H1 (cell line): ENCODE measurements around the gene CD99. TPM values are rescaled to one million over a fixed set of nuclear protein-coding genes. Genes with fewer than 3 reads are reported as not detected.
"Not testable (repeated sequence)": the region's sequence is repeated elsewhere in the genome, so short reads cannot be mapped to it uniquely, and the experiment has no call there.

Experiments
- CTCF ChIA-PET: fragments of 300-600 bp; sonication (Branson Sonifier 250); formaldehyde crosslinking; loops from one replicate; lab custom pipeline; 2021; ENCODE audit not compliant: partially characterized antibody; lab: Charles Lee
- POLR2A ChIA-PET: fragments of 300-600 bp; sonication (Branson Sonifier 250); formaldehyde crosslinking; loops from one replicate; lab custom pipeline; 2021; ENCODE audit warnings: inconsistent platforms; ENCODE audit not compliant: partially characterized antibody; lab: Charles Lee
- DNase-seq, 2 experiments: peaks; one replicate each; pipeline versions ENCODE4 v3.0.0 to v3.0.0-alpha.2; 2010 to 2022; ENCODE audit warnings: low spot score in 2 of 2, low read depth in 1 of 2, mixed read lengths in 1 of 2
- FAIRE-seq: peaks from 2 replicates; lab custom pipeline; 2011; peaks lifted over from hg19 to GRCh38; lab: Jason Lieb, UNC
- H2AFZ ChIP-seq: 2 replicates; pipeline ENCODE4 v1.8.1; 2012; ENCODE audit warnings: low read length, inconsistent platforms
- H2AK5ac ChIP-seq: 2 replicates; pipeline ENCODE4 v1.6.1; 2013; ENCODE audit warnings: low read depth, low read length
- H2BK120ac ChIP-seq: replicated peaks from 2 replicates; pipeline ENCODE3; 2013; ENCODE audit warnings: low read depth, low read length, inconsistent platforms
- H2BK12ac ChIP-seq: 2 replicates; pipeline ENCODE4 v1.6.1; 2013; ENCODE audit warnings: low read depth, low read length
- H2BK15ac ChIP-seq: 2 replicates; pipeline ENCODE4 v1.6.1; 2013; ENCODE audit warnings: low read length
- H2BK20ac ChIP-seq: 2 replicates; pipeline ENCODE4 v1.6.1; 2013; ENCODE audit warnings: low read length
- H2BK5ac ChIP-seq: 2 replicates; pipeline ENCODE4 v1.6.1; 2013; ENCODE audit warnings: low read depth, low read length
- H3K14ac ChIP-seq: 2 replicates; pipeline ENCODE4 v1.6.1; 2013; ENCODE audit warnings: inconsistent platforms; ENCODE audit not compliant: insufficient read length
- H3K18ac ChIP-seq: 2 replicates; pipeline ENCODE4 v1.6.1; 2013; ENCODE audit warnings: low read length; ENCODE audit errors: extremely low read depth
- H3K23ac ChIP-seq: 2 replicates; pipeline ENCODE4 v1.6.1; 2013; ENCODE audit warnings: inconsistent platforms; ENCODE audit not compliant: insufficient read length
- H3K23me2 ChIP-seq: 2 replicates; pipeline ENCODE4 v1.6.1; 2013; ENCODE audit warnings: low read depth, low read length
- H3K27ac ChIP-seq: 2 replicates; pipeline ENCODE4 v1.6.1; 2011; ENCODE audit warnings: low read depth, low read length, inconsistent platforms
- H3K27me3 ChIP-seq, 4 experiments: replicated peaks in 1 of 4; 1 replicate in 1 of 4; 2 replicates in 3 of 4; pipeline versions ENCODE4 v1.6.1 to v1.8.1; 2011 to 2013; ENCODE audit warnings: low read length in 3 of 4, mild to moderate bottlenecking in 3 of 4, inconsistent platforms in 2 of 4, mixed read lengths in 2 of 4, moderate library complexity in 1 of 4; ENCODE audit not compliant: control insufficient read depth in 3 of 4, insufficient read depth in 3 of 4; ENCODE audit errors: extremely low read depth in 1 of 4
- H3K36me3 ChIP-seq, 4 experiments: 2 replicates each; pipeline versions ENCODE4 v1.6.1 to v1.8.1; 2011 to 2013; ENCODE audit warnings: mild to moderate bottlenecking in 4 of 4, low read length in 3 of 4, moderate library complexity in 2 of 4, control low read depth in 1 of 4, inconsistent platforms in 1 of 4; ENCODE audit not compliant: insufficient read depth in 4 of 4, control insufficient read depth in 2 of 4
- H3K4ac ChIP-seq: replicated peaks from 2 replicates; pipeline ENCODE3; 2013; ENCODE audit warnings: low read length, low read depth, mixed read lengths, inconsistent platforms; ENCODE audit not compliant: insufficient read length
- H3K4me1 ChIP-seq, 4 experiments: replicated peaks in 1 of 4; 1 replicate in 1 of 4; 2 replicates in 3 of 4; pipeline versions ENCODE4 v1.6.1 to v1.8.1; 2011 to 2013; ENCODE audit warnings: low read length in 3 of 4, inconsistent platforms in 2 of 4, mixed read lengths in 1 of 4; ENCODE audit not compliant: insufficient read depth in 4 of 4, control insufficient read depth in 3 of 4
- H3K4me2 ChIP-seq, 2 experiments: 2 replicates each; pipeline versions ENCODE4 v1.6.1 to v1.8.1; 2011 to 2013; ENCODE audit warnings: low read depth in 2 of 2, low read length in 2 of 2, control low read depth in 1 of 2, inconsistent platforms in 1 of 2, mild to moderate bottlenecking in 1 of 2; ENCODE audit not compliant: insufficient read depth in 1 of 2
- H3K4me3 ChIP-seq, 4 experiments: fragments of 200-600, 300-600 bp in 1 of 4; sonication (generic), shearing (Covaris generic), sonication (Bioruptor Twin) in 1 of 4; 2 replicates each; pipeline versions ENCODE4 v1.5.1 to v1.8.1; 2011 to 2016; ENCODE audit warnings: low read length in 4 of 4, low read depth in 3 of 4, control low read depth in 2 of 4, inconsistent platforms in 2 of 4, mild to moderate bottlenecking in 2 of 4, mixed read lengths in 1 of 4, moderate library complexity in 1 of 4; ENCODE audit not compliant: insufficient read depth in 2 of 4; ENCODE audit errors: extremely low read depth in 1 of 4
- H3K56ac ChIP-seq: replicated peaks from 2 replicates; pipeline ENCODE3; 2013; ENCODE audit warnings: low read depth, mild to moderate bottlenecking, mixed read lengths, low read length, inconsistent platforms; ENCODE audit not compliant: insufficient read length
- H3K79me1 ChIP-seq: 2 replicates; pipeline ENCODE4 v1.6.1; 2013; ENCODE audit warnings: low read depth, low read length, control low read depth
- H3K79me2 ChIP-seq, 2 experiments: 2 replicates each; pipeline versions ENCODE4 v1.6.1 to v1.8.1; 2012 to 2013; ENCODE audit warnings: low read length in 2 of 2, mild to moderate bottlenecking in 2 of 2, inconsistent platforms in 1 of 2; ENCODE audit not compliant: insufficient read depth in 2 of 2, control insufficient read depth in 1 of 2
- H3K9ac ChIP-seq, 4 experiments: replicated peaks in 1 of 4; 1 replicate in 1 of 4; 2 replicates in 3 of 4; pipeline versions ENCODE4 v1.6.1 to v1.8.1; 2011 to 2013; ENCODE audit warnings: low read depth in 3 of 4, low read length in 3 of 4, control low read depth in 2 of 4, mild to moderate bottlenecking in 2 of 4, moderate library complexity in 2 of 4, inconsistent platforms in 1 of 4; ENCODE audit errors: extremely low read depth in 1 of 4
- H3K9me3 ChIP-seq, 2 experiments: 2 replicates each; pipeline versions ENCODE4 v1.6.1 to v1.8.1; 2012 to 2013; ENCODE audit warnings: mild to moderate bottlenecking in 2 of 2, moderate library complexity in 2 of 2, control low read depth in 1 of 2, inconsistent platforms in 1 of 2, low read depth in 1 of 2, low read length in 1 of 2, mixed read lengths in 1 of 2; ENCODE audit not compliant: insufficient read depth in 2 of 2
- H4K20me1 ChIP-seq, 2 experiments: replicated peaks in 1 of 2; 2 replicates each; pipeline versions ENCODE3 to v1.8.1; 2011 to 2013; ENCODE audit warnings: inconsistent platforms in 2 of 2, low read length in 2 of 2, mild to moderate bottlenecking in 1 of 2; ENCODE audit not compliant: insufficient read depth in 2 of 2, control insufficient read depth in 1 of 2
- H4K5ac ChIP-seq: 2 replicates; pipeline ENCODE4 v1.6.1; 2013; ENCODE audit warnings: low read length, low read depth, mixed read lengths, inconsistent platforms; ENCODE audit not compliant: insufficient read length
- H4K8ac ChIP-seq: 2 replicates; pipeline ENCODE4 v1.8.0; 2013; ENCODE audit warnings: mild to moderate bottlenecking, moderate library complexity, low read length, inconsistent platforms; ENCODE audit not compliant: insufficient read depth; ENCODE audit errors: extremely low read depth
- H4K91ac ChIP-seq: replicated peaks from 2 replicates; pipeline ENCODE3; 2013; ENCODE audit warnings: low read length, mixed read lengths, inconsistent platforms; ENCODE audit not compliant: insufficient read length
- WGBS, 2 experiments: shearing (Covaris generic) in 1 of 2; methylation state at CpG; one replicate each; pipeline versions ENCODE4 v1.1.6 to v1.1.7; 2013 to 2015; ENCODE audit warnings: low lambda C conversion rate in 2 of 2, mixed read lengths in 2 of 2, inconsistent platforms in 1 of 2, low coverage in 1 of 2, missing lambda C conversion rate in 1 of 2; ENCODE audit not compliant: insufficient replicate concordance in 2 of 2, insufficient coverage in 1 of 2, insufficient read length in 1 of 2; ENCODE audit errors: extremely low coverage in 1 of 2, missing lambda C conversion rate in 1 of 2; 5-methylcytosine and 5-hydroxymethylcytosine counted together
- polyA plus RNA-seq, 7 experiments: library from polyadenylated mRNA; depleted of rRNA in 3 of 7; stranded (reverse) in 5 of 7; unstranded in 2 of 7; fragments of >200 nt in 5 of 7; fragments of 200-250 nt in 2 of 7; gene quantifications; 1 replicate in 5 of 7; 2 replicates in 1 of 7; 4 replicates in 1 of 7; pipeline versions ENCODE4 v1.2.1 to v1.2.3, GENCODE V29; 2011 to 2013; ENCODE audit warnings: missing spikeins in 2 of 7, mixed read lengths in 2 of 7
- total RNA-seq: library from RNA; stranded (reverse); fragmentation: NEBNext Ultra II Directional; extraction: Animal tissue kit (Norgen Biotek cat#: 25700); gene quantifications from 2 replicates; pipeline ENCODE4 v1.2.1, GENCODE V29; 2021

CD99 gene
- total and polyA plus RNA-seq, 2 of the 8 experiments (the other 6 are each of a cell fraction or from before 2014, with no cell fraction given): 30.1 to 47.8 TPM

DNA sequence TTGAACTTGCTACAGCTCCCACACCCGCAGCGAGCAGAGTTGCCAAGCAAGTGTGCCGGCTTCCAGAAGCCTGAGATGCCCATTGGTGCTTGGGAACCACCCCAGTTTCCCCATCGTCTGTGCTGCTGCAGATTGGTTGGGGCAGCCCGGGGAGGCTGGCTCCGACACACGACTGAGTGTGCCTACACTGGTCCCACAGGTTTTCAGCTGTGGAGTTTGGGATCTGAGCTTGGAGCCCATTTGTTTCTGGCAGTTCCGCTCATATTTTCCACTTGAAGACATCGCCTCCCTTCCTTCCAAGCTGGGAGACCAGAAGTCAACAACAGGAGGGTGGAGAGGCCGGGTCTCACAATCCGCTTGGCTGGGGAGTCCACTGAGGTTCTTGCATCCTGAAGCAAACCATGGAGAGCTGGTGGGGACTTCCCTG, 60.8 kb downstream of the CD99 start, which contains the start of gene XG:
Gene XG (plus strand): TSS at position 167 of the 427 bp plus-strand sequence. CDS start 235 bp downstream, at position 402.
- 93% methylated on average over 11 of the region's 11 CpGs; no CpG with 5 or more reads in 1 of the 2 experiments for WGBS, 2 experiments
- FAIRE-seq, H2BK20ac ChIP-seq, H4K5ac ChIP-seq, H3K27ac ChIP-seq, POLR2A ChIA-PET, H3K79me1 ChIP-seq, H3K18ac ChIP-seq, H2AFZ ChIP-seq, H2BK15ac ChIP-seq, H3K4ac ChIP-seq, H3K79me2 ChIP-seq, H3K23ac ChIP-seq, H3K23me2 ChIP-seq, H3K4me1 ChIP-seq, H3K4me2 ChIP-seq, H3K9ac ChIP-seq, H3K36me3 ChIP-seq, H3K9me3 ChIP-seq, DNase-seq, H2BK5ac ChIP-seq, H2BK120ac ChIP-seq, H3K14ac ChIP-seq, H3K27me3 ChIP-seq, CTCF ChIA-PET, H4K8ac ChIP-seq, H4K20me1 ChIP-seq, H3K4me3 ChIP-seq, H4K91ac ChIP-seq, H3K56ac ChIP-seq, H2BK12ac ChIP-seq, H2AK5ac ChIP-seq: not testable (repeated sequence)

DNA sequence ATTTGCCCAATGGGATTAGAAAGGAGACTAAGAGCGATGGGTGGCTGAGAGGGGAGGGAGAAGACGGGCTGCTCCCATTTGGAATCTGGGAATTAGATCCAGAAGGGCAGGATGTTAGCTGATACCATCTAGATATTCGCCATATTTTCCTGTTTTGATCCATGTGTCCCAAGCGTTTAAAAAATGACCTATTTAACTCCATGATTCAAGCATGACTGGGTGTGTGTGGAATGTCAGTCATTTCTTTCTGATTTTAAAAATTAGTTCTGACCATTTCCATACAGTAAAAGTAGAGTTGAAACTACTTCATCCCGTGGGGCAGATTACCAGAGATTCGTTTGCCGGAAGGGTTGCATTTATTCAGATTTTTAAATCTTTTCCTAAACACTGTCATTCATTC, 61.3 kb downstream of the CD99 start:
- POLR2A ChIA-PET, H2AFZ ChIP-seq, H2BK120ac ChIP-seq, H3K23ac ChIP-seq, H3K9me3 ChIP-seq, H2BK20ac ChIP-seq, H2BK5ac ChIP-seq, H4K8ac ChIP-seq, H3K56ac ChIP-seq, DNase-seq, H3K4ac ChIP-seq, CTCF ChIA-PET, H3K27ac ChIP-seq, H3K14ac ChIP-seq, H3K4me3 ChIP-seq, H3K36me3 ChIP-seq, H4K5ac ChIP-seq, H3K18ac ChIP-seq, H2BK15ac ChIP-seq, H3K4me1 ChIP-seq, FAIRE-seq, H2BK12ac ChIP-seq, H2AK5ac ChIP-seq, H3K9ac ChIP-seq, H3K79me2 ChIP-seq, H4K91ac ChIP-seq, H3K79me1 ChIP-seq, H4K20me1 ChIP-seq, H3K27me3 ChIP-seq, H3K4me2 ChIP-seq, H3K23me2 ChIP-seq: not testable (repeated sequence)
- WGBS, 2 experiments: 89% methylated on average over 6 of the region's 7 CpGs; no CpG with 5 or more reads in 1 of the 2 experiments
